G401.6 (cell line): ENCODE results near the gene SMARCA2.

Experiments
- FAIRE-seq: peaks from 2 replicates; lab custom pipeline; 2012; peaks lifted over from hg19 to GRCh38; lab: Jason Lieb, UNC

SMARCA2 gene

DNA sequence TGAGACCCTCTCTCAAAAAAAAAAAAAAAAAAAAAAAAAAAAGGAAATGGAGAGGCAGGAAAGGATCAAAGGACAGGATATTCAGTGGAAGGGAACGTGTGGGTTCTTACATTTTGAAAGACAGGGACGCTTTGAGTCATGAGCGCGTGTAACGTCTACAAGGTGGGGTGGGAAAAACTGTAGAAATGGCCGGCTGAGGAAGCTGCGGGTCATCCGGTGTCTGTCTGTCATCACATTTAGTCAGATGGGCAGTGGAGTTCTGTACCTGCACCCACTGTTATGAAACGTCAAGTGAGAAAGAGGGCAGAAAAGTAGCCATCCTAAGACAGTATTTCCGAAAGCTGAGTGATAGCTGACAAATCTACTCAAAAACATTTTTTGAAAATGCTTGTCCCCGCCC is 159.8 kb downstream of the SMARCA2 start:
- no peak for FAIRE-seq

DNA sequence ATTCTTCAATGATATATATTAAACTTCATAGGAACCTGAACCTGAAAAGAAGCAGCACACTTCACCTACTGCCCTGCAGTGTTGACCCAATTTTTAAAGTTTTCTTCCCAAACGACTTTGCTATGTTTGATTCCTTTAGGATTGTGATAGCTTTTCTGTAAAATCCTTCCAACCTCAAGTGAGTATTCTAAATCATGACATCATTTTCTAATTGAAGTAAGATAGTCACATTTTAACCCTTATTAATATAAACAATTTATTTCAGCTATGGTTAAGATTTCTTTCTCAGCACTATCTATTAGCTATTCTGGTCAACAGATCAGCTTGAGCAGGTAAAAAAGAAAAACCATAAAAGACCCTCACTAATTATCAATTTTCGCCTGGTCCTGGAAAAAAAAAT is 162.0 kb downstream of the SMARCA2 start:
- FAIRE-seq: no peak

DNA sequence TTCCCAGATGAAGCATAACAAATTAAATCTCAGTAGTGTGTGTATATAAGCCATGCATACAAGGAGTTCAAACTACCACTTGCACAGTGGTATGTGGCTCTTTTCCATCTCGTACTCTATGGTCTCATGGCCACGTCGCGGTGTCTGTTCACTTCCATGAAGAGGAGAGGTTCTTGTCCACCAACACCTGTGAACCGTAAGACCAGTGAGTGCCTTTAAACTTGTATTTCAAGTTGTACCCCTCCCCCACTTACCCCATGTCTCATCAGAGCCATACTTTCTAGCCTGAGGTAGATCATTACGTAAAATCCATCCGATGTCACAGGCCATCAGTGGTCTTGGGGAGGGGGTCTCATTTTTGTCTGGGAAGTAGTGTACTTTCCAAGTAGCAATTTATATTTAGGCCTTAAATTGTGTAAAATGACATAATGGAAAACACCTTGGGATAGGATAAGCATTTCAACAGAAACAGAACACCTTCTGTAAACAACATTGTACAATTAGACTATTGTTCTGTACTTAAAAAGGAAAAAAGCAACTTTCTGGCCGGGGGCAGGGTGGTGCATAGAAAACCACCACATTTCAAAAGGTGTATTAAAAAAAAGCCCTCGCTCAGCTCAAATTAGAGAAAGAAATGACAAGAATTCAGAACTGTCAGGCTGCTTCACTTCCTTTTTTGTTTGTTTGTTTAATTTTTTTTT is 163.0 kb downstream of the SMARCA2 start:
- FAIRE-seq: no peak

DNA sequence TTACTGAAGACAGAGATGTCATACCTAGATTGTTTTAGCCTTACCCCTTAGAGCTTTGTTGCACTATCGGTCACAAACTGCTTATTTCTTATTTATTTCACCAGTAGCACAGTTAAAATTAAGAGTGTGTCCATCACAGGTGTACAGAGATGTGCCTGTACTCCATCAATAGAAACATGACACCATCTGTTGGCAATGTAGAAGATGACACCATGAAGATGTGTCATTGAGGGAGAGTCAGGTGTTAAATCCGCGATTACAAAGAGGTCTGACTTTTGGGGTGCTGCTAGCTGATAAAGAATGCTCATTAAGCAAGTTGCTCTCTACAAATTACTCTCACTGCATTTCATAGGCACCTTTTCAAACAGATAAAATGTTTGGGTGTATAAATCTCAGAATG is 164.4 kb downstream of the SMARCA2 start:
- FAIRE-seq: no peak

DNA sequence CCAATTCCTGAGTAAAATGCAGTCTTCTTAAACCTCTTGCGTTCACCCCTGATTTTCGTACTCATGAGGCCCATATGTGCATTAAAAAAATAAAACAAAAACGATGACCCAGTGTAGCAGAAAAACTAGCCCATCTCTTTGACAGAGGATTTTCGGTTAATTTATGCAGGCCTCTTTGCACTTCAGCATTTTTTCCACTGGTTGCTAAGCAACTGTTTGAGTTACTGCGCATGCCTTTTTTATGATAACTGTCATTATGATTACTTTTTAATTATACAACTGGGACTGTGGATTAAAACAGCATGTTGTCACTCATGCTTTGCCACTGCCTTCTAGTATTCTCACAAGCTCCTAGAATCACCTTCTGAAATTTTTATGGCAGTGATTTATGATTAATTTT is 165.0 kb downstream of the SMARCA2 start:
- FAIRE-seq: no peak

DNA sequence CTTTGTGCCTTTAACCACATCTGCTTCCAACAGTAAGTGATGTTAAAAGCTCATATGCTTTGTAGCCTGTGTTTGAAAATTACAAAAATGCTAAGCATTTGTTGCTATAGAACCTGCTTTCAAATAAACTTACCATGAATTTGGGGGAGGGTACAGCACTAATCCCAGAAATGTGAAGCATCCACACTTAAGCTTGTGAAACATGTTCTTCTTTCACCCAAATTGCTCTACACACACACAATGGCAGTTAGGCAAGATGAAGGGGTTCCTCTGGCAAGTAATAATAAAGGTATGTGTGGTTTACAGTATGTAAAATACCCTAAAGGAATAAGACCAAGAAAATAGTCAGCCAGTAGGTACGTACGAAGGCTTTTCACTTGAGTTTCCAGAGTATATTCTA is 165.6 kb downstream of the SMARCA2 start:
- no peak for FAIRE-seq

DNA sequence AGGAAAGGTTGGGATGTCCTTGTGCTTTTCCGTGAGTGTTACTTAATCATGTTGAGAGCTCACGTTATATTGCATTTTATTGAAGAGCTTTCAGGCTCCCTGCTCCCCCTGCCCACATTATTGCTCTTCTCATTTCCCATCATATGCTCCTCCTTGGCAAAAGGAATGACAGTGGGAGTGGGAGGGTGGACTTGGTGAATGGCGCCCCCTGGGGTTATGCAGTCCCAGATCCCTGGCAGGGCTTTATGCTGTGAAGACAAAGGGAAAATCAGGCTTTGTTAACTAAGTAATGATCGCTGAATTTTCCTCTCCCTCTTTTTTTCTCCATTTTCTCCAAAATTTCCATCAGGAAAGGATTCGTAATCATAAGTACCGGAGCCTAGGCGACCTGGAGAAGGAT is 166.6 kb downstream of the SMARCA2 start:
- no peak for FAIRE-seq

DNA sequence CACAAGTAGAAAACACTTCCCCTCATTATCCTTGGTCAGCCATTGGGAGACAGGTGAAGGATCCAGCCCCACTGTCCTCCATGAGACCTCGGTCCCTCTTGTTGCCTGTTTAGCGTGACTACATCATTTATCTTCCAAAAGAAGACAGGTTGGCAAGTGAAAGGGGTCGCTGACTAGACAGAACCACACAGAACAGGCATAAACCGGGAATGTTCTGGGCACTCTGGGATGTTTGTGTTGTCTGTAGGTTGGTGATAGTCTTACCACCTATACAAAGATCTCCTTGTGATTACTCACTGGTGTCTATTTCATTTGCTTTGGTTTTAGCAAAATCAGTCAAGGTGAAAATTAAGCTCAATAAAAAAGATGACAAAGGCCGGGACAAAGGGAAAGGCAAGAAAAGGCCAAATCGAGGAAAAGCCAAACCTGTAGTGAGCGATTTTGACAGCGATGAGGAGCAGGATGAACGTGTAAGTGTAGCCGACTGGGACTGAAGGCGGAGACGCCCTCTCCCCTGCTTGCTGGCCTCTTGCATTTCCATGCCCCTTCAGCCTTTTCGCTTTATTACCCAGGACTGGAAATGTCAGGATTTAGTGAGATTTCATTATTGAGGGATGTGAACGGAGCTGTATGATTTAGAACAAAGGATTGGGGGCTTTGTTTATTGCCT is 175.9 kb downstream of the SMARCA2 start:
- no peak for FAIRE-seq

DNA sequence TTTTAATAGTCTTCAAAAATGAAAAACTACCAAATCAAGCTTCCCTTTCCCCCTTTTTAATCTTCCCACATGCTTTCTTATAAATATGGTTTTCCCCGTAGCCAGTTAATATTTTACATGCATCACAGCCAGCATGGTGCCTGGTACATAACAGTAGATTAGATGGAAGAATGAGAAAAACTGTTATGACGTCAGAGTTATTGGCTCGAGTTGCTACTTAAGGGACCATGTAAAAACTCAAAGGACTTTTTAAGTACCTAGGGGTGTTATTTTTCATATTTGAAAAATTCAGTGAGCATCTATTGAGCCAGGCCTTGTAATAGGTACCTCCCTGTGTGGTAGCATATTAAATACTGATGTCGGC is 176.4 kb downstream of the SMARCA2 start:
- FAIRE-seq: no peak

DNA sequence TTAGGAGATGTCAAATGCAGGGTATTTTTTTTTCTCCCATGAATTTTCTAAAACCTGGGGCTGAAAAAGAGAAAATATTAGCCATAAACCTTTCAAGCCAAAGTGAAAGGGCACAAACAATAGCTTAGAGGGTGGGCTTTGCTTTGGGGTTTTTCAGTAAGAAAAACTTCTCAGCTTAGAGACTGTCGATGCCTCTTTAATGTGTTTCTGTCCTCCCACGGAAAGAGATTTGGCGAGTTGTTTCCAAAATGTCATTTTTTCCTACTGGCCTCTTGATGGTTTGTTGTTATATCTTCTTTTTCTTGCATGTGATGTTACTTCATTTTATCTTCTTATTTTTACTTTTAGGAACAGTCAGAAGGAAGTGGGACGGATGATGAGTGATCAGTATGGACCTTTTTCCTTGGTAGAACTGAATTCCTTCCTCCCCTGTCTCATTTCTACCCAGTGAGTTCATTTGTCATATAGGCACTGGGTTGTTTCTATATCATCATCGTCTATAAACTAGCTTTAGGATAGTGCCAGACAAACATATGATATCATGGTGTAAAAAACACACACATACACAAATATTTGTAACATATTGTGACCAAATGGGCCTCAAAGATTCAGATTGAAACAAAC is 177.3 kb downstream of the SMARCA2 start:
- FAIRE-seq: no peak

DNA sequence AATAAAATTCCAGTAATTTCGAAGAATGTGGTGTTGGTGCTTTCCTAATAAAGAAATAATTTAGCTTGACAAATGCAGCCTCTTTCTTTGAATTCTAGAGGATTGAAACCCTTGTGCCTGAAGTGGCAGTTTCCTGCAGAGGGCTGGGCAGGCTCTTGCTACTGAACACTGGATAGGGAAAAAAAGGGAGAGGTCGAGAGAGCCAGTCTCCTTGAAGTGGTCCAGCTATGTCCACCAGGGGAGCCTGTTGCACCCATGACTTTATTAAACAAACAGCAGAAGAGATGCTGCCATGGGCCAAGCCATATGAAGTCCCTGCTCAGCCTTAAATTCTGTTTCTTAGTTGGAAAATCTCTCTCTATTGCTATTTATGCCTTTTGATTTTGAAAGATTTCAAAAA is 178.4 kb downstream of the SMARCA2 start:
- no peak for FAIRE-seq

DNA sequence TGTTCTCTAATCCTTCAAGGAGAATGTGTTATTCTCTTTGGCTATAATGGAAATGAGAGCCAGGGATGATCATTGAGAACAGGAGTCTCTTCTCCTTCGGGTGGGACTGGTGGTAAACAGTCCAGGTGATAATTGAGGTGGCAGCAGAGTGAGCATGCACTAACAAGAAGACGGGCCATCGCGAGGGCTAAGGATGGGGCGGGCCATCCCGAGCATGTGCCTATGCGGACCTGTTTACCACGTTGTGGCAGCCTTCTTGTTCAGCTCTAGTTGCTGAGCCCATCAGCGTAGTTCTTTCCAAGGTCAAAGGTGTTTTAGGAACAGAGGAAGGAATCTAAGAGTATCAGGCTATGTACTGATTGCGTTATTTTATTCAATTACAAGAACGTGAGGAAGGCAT is 180.1 kb downstream of the SMARCA2 start:
- no peak for FAIRE-seq

DNA sequence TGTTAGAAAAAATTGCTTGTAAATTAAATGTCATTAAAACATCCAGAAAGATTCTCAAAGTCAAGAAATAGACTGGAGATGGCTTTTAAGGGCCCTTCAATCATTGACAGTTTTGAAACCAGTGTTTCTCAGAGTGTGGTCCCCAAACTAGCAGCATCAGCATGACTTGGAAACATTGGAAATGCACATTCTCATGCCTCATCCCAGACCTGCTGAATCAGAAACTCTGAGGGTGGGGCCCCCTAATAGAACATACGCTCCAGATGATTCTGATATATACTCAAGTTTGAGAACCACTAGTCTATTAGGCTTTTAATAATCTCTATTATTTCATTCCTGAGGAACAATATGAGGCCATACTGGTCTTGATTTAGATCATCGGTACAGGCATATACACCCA is 181.6 kb downstream of the SMARCA2 start:
- FAIRE-seq: no peak

DNA sequence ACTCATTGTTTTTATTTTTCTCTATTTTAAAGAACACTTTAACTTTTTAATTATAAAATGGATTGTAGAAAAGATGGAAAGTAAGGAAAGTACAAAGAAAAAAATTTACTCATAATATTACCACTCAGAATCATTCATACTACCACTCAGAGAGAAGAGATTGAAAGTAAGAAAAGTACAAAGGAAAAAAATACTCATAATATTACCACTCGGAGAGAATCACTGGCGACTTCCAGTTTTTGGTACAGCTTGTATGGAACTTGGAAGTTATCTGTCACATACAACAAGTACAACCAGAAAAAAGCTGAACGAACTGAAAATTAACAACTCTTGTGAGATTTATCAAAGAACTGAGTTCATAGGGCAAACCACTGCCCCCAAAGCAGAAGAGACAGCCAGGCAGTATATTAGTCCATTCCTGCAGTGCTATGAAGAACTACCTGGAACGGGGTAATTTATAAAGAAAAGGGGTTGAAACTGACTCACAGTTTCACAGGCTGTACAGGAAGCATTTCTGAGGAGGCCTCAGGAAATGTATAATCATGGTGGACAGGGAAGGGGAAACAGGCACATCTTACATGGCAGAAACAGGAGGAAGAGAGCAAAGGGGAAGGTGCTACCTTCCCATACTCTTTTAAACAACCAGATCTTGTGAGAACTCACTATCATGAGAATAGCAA is 183.9 kb downstream of the SMARCA2 start:
- FAIRE-seq: no peak

DNA sequence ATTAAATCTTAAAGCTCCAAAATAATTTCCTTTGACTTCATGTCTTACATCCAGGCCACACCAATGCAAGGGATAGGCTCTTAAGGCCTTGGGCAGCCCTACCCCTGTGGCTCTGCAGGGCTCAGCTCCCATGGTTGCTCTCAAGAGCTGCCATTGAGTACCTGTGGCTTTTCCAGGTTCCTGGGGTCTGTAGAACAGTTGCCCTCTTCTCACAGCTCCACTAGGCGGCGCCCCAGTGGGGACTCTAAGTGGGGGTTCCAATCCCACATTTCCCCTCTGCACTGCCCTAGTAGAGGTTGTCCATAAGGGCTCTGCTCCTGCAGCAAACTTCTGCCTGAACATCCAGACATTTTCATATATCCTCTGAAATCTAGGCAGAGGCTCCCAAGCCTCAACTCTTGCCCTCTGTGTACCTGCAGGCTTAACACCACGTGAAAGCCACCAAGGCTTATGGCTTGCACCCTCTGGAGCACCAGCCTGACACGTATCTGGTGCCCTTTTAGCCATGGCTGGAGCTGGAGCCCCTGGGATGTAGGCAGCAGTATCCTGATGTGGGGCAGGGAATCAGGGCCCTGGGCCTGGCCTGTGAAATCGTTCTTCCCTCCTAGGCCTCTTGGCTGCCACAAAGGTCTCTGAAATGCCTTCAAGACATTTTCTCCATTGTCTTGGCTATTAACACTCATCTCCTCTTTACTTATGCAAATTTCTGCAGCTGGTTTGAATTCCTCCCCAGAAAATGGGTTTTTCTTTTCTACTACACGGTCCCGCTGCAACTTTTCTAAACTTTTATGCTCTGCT is 185.1 kb downstream of the SMARCA2 start:
- FAIRE-seq: no peak

DNA sequence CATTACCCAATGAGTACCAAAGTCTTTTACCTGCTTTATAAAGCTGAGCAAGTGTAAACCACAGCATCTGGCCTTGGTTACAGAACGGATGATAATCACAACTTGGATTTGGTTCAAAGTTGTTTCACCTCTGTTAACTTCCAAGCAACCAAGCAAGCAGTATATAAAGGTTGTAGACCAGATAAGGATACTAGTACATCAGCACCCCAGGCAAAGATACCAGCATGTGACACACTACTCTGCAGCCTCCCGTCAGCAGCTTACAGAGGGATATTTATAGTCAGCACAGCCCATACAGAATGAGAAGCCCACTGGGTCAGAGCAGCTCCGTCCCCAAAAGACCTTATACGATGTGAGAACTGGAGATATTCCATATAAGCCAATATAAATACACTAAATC is 193.3 kb downstream of the SMARCA2 start:
- no peak for FAIRE-seq

DNA sequence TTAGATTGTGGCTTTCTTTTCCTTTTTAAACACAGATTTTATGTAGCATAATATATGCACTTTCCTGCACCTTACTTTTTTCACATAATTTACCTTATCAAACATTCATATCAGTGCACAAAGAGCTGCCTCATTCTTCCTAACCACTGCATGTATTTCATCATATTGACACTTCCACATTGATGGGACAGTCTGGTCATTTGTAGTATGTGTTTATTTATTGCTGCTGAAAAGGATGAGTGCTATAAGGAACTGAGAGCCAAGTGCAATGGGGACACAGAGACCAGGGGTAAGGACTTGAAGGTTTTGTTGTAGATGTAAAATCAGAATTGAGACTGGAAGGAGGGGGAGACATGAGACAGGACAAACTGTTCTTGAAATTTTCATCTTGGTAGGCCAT is 193.8 kb downstream of the SMARCA2 start:
- FAIRE-seq: no peak

DNA sequence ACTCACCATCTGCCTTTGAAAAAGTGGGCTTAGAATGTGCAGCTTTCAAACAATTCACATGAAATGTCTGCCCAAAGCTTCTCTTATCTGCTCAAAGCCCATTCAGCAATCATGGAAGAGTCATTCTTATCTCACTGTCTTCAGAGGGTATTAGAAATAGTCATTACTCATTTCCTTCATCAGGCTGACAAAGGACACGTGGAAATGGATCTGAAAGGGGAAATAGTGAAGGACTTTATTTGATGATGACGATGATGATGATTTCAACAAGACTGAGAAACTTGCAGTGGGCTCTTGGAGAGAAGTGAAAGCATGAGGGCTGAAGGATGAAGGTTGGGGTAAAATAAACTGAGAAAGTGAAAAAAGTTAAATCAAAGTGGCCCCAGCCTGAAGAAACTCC is 194.3 kb downstream of the SMARCA2 start:
- no peak for FAIRE-seq

DNA sequence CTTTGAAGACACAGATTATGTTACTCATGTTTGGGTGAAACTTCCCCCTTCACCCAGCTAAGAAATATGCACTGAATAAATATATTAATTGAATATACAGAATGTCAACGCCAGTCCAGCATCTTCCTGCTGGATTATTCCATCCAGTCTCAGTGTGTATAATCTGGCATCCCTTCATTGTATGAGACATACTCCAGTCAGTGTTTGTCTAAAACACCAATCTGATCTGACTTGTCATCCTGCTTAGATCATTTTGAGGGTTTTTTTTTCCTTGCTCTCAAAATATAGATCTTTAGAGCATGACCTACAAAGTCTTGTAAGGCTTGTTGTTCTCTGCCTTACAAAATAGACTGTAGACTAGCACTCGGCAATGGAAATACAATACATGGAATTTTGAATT is 195.1 kb downstream of the SMARCA2 start:
- FAIRE-seq: no peak

DNA sequence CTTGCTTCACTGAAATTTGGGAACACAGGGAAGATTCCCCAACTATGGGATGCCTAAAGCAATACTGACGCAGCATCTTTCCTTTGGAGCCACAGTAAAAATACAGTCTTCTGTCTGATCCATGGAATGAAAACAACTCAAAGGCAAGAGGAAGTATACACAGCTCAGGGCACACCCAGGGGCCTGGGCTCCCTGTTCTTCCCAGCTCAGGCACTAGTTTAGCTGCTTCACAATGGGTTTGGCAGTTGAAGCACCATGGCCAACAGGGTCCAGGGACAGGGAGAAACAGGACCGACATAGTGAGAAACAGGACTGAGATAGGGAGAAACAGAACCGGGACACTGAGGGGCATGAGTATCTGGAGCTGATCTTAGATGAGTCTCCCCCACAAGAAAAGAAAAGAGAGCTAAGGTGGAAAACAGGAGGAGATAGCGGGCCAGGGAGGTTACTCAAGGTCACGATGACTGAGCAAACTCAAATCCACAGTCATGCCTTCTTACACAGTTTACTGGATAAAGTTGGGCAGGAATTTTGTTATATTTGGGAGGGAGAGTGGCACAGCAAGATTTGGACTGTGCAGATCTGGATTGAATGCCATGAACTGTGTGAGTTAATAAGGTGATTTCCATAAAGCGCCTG is 198.8 kb downstream of the SMARCA2 start:
- FAIRE-seq: no peak

DNA sequence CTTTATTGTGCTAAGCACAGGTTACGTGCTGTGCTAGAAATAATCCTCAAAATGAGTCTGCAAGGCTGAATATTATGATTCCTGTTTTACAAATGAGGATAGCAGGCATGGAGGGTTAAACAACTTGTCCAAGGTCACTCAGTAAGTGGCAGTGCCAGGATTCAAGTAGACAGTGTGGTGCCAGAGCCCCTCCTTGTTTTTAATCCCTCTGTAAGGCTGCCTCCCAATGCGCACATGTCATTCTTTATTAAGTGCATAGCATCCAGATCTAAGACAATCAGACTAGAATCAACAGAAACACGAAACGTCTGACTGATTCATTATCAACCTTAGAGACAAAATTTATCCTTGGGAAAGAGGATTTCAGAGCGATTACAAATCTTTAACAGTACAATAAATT is 199.6 kb downstream of the SMARCA2 start:
- FAIRE-seq: no peak

DNA sequence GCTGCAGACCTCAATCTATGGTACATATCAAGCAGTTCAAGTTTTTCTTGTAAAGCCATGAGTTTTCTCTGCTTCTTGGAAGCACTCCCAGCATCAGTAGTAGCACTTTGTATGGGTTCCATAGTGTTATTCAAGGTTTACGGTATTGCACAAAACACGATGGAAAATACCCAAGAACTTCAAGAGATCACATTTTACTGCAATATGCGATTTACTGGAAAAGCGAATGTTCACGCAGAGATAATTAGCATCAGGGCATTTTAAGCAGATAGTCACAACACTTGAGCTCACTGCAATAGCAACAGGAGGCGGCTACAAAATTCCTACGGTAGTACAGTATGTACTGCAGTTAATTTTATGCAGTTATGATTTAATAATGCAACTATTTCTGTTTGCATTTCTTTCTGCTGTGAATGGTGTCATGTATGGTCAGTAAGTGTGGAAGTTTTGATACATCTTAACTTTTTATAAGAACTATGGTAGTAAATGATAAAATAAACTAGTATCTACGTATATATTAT is 200.8 kb downstream of the SMARCA2 start:
- FAIRE-seq: no peak
